Measurements from ENCODE around the gene ATP9A. TPM values are rescaled to one million over a fixed set of nuclear protein-coding genes. Genes with fewer than 3 reads are reported as not detected.

The ATP9A gene
- total RNA-seq, 4 donors from 2014 or later: 17.6 to 28.2 (median 19.5) TPM

DNA sequence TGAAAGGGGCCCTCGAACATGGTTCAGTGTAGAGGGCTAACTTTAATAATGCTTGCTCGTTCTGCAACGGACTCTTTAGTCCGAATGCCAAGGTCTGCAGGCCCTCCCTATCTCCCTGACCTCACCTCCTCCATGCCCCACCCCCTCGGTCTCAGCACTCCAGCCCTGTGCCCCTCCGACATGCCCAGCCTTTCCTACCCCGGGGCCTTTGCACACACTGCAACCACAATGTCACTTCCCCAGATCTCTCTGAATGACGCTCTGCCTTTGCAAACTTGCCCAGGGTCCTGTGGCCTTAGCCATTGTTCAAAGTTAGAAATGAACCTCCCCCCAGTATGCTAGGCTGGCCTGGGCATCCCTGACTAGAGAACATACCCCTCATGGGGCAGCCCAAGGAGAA lies 175.6 kb downstream of the ATP9A start:
- peaks cover 0 to 5% (median 0%) of the 10 kb centered on the region in 3 donors for H3K36me3 ChIP-seq
- no peaks in the 10 kb centered on the region for H3K9me3 ChIP-seq
- H3K4me1 ChIP-seq: peaks cover 0 to 25% (median 15%) of the 10 kb centered on the region in 3 donors
- H3K27ac ChIP-seq: no peak overlapping the region
- DNase-seq: no peak
- WGBS, 2 donors: 89 to 94% methylated on average over 8 of the region's 8 CpGs
- intact Hi-C loops (cut with DNase I): no loop called here
- no peak overlapping the region for H3K4me3 ChIP-seq
- no peaks in the 10 kb centered on the region for H3K27me3 ChIP-seq
- no peak for TF ChIP-seq POLR2A (IDR thresholded peaks at IDR 0.05)
- TF ChIP-seq, protein P1, sequence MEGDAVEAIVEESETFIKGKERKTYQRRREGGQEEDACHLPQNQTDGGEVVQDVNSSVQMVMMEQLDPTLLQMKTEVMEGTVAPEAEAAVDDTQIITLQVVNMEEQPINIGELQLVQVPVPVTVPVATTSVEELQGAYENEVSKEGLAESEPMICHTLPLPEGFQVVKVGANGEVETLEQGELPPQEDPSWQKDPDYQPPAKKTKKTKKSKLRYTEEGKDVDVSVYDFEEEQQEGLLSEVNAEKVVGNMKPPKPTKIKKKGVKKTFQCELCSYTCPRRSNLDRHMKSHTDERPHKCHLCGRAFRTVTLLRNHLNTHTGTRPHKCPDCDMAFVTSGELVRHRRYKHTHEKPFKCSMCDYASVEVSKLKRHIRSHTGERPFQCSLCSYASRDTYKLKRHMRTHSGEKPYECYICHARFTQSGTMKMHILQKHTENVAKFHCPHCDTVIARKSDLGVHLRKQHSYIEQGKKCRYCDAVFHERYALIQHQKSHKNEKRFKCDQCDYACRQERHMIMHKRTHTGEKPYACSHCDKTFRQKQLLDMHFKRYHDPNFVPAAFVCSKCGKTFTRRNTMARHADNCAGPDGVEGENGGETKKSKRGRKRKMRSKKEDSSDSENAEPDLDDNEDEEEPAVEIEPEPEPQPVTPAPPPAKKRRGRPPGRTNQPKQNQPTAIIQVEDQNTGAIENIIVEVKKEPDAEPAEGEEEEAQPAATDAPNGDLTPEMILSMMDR (IDR thresholded peaks at IDR 0.05): no peak

DNA sequence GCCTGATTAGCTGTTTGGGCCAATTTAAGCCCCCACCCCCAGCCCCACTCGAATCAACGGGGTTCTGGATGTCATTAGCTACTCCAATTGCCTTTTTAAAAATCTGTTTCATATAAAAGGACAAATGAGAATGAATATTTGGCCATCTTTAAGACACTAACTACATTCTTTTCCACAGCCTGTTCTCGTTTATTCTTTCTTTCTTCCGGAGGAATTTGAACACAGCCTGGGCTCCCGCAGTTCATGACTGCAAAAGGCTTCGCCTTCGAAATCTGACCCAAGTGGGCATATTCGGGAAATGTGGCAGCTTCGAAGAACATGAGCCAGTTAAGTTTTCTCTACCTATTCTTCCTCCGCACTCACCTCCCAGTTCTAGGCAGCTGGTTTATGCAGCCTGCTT lies 176.3 kb downstream of the ATP9A start:
- DNase-seq: no peak
- H3K36me3 ChIP-seq: peaks cover 0 to under 1% (median 0%) of the 10 kb centered on the region in 3 donors
- intact Hi-C loops (cut with DNase I): no loop called here
- TF ChIP-seq, protein P1 (IDR thresholded peaks at IDR 0.05): no peak
- no peak for TF ChIP-seq POLR2A (IDR thresholded peaks at IDR 0.05)
- no peak overlapping the region for H3K27ac ChIP-seq
- H3K27me3 ChIP-seq: no peaks in the 10 kb centered on the region
- peaks cover 0 to 25% (median 15%) of the 10 kb centered on the region in 3 donors for H3K4me1 ChIP-seq
- WGBS, 2 donors: 83 to 88% methylated on average over 10 of the region's 10 CpGs
- no peaks in the 10 kb centered on the region for H3K9me3 ChIP-seq
- no peak overlapping the region for H3K4me3 ChIP-seq

DNA sequence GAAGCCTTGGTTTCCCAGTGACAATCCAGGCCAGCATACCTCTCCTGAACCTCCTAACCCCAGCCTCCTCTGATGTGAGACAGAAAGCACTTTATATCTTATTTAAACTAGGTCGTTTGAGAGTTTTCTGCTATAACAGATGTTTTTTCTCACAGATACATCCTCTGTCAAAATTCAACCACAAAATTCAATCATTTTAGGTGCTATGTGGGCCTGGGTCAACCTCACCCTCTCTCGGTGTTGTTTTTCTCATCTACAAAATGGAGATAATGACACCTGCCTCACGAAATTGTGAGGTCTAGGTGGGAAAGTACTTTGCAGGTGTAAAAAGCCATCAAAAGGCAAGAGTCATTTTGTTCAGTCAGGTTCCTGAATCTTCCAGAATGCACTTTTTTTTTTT lies 179.4 kb downstream of the ATP9A start:
- Histone ChIP-seq H3K27me3 (no peaks in the 10 kb centered on the region), H3K27ac (no peak overlapping the region), H3K9me3 (no peaks in the 10 kb centered on the region), H3K36me3 (no peaks in the 10 kb centered on the region), H3K4me3 (no peak overlapping the region), H3K4me1 (peaks cover 0 to 10% (median 3%) of the 10 kb centered on the region in 3 donors)
- TF ChIP-seq, protein P1 (IDR thresholded peaks at IDR 0.05): no peak
- TF ChIP-seq POLR2A (IDR thresholded peaks at IDR 0.05): no peak
- DNase-seq: no peak
- intact Hi-C loops (cut with DNase I): no loop called here
- WGBS, 2 donors: 61 to 65% methylated on average over 3 of the region's 3 CpGs

DNA sequence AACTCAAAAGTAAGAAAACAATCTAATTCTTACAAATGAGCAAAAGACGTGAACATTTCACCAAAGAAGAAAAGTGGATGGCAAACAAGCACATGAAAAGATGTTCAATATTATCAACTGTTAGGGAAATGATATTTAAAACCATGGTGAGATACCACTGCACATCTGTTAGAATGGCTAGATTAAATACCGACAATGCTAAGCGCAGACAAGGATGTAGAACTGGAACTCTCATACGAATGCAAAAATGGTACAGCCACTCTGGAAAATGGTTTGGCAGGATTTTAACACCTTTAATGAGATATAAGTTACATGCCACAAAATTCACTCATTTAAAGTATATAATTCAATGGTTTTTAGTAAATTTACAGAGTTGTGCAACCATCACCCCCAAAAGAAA lies 181.0 kb downstream of the ATP9A start:
- TF ChIP-seq, protein P1 (IDR thresholded peaks at IDR 0.05): no peak
- TF ChIP-seq POLR2A (IDR thresholded peaks at IDR 0.05): no peak

DNA sequence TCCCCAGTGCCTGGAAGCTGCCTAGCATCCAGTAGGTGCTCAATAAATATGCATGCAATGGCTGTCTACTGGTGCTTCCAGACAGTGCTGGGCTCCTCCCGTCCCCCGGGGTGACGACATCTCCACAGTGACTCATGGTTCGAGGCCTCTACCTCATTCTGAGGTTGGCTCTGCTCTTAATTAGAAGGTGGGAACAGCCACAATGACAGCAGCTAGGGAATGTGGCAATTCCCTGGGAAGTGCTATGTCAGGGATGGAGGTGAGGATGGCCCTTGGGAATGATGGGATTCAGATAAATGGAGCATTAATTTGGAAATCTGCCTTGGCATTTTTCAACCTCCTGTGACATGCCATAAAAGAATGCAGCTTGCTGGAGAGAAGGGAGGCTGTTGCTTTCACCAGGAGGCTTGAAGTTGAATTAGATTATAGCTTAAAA lies 182.2 kb downstream of the ATP9A start:
- no peak overlapping the region for H3K4me3 ChIP-seq
- intact Hi-C loops (cut with DNase I): no loop called here
- TF ChIP-seq, protein P1 (IDR thresholded peaks at IDR 0.05): no peak
- no peak for TF ChIP-seq POLR2A (IDR thresholded peaks at IDR 0.05)
- no peaks in the 10 kb centered on the region for H3K9me3 ChIP-seq
- no peaks in the 10 kb centered on the region for H3K27me3 ChIP-seq
- H3K36me3 ChIP-seq: no peaks in the 10 kb centered on the region
- DNase-seq: no peak
- 23 to 83% methylated on average over 1 to 3 of the region's 4 CpGs for WGBS, 2 donors
- H3K4me1 ChIP-seq: peaks cover 0 to 5% (median 3%) of the 10 kb centered on the region in 3 donors
- no peak overlapping the region for H3K27ac ChIP-seq

More for the DNA sequence above, 181.0 kb downstream of the ATP9A start:
- Histone ChIP-seq H3K9me3 (no peaks in the 10 kb centered on the region), H3K27ac (no peak overlapping the region), H3K4me1 (peaks cover 0 to 5% (median 3%) of the 10 kb centered on the region in 3 donors), H3K27me3 (no peaks in the 10 kb centered on the region), H3K4me3 (no peak overlapping the region), H3K36me3 (no peaks in the 10 kb centered on the region)
- no peak for DNase-seq
- 86 to 94% methylated on average over 4 of the region's 4 CpGs for WGBS, 2 donors
- intact Hi-C loops (cut with DNase I): no loop called here
